NT2/D1 (cell line): Measurements from ENCODE around the gene RGSL1.

ENCODE experiments used
- SUZ12 ChIP-seq: IDR thresholded peaks from 2 replicates; pipeline ENCODE4 v1.6.1; 2011; ENCODE audit not compliant: insufficient read length, insufficient read depth; ENCODE audit errors: extremely low read depth
- ZNF274 ChIP-seq: IDR thresholded peaks from 2 replicates; pipeline ENCODE4 v1.6.1; 2011; ENCODE audit warnings: mild to moderate bottlenecking, low read depth, low read length

DNA sequence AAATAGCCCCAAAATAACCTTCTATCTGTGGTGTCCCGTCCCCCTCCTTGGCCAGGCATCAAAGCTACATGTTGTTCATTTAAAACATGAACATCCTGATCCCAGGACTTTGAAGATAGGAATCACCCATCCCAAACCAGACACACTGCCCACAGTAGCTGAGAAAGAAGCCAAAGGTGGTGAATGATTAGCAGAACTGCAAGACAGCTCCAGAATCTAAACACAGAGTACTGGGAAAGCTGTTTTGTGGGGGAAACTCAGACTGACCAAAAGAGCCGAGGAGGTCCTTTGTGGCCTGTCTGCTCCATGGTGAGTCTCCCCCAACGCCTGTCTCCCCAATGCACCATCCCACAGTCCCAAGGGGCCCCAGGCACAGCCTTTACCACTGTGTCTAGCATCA, 42.2 kb upstream of the RGSL1 start:
- TF ChIP-seq ZNF274 (no peak), SUZ12 (no peak)
